Mononuclear cell (primary cell): ENCODE data around the gene NKD2. TPM values are rescaled to one million over a fixed set of nuclear protein-coding genes. Genes with fewer than 3 reads are reported as not detected.

Source experiments
- H3K27me3 ChIP-seq: 2 replicates; pipeline ENCODE4 v1.6.0; 2011; ENCODE audit warnings: low read length, control low read depth; ENCODE audit not compliant: insufficient read depth
- H3K4me1 ChIP-seq: 2 replicates; pipeline ENCODE4 v1.5.1; 2011; ENCODE audit warnings: mild to moderate bottlenecking, low read length, control low read depth; ENCODE audit not compliant: insufficient read depth
- H3K4me3 ChIP-seq: 2 replicates; pipeline ENCODE4 v1.5.1; 2011; ENCODE audit warnings: mild to moderate bottlenecking, low read length, moderate library complexity
- H3K9me3 ChIP-seq: 2 replicates; pipeline ENCODE4 v1.5.1; 2011; ENCODE audit warnings: low read depth, mild to moderate bottlenecking, control low read depth, low read length
- total RNA-seq: library from RNA; depleted of rRNA; stranded (reverse); fragments of >200 nt; gene quantifications from one replicate; pipeline ENCODE4 v1.2.3, GENCODE V29; 2012

NKD2 gene
- total RNA-seq, 1 donor = not detected

DNA sequence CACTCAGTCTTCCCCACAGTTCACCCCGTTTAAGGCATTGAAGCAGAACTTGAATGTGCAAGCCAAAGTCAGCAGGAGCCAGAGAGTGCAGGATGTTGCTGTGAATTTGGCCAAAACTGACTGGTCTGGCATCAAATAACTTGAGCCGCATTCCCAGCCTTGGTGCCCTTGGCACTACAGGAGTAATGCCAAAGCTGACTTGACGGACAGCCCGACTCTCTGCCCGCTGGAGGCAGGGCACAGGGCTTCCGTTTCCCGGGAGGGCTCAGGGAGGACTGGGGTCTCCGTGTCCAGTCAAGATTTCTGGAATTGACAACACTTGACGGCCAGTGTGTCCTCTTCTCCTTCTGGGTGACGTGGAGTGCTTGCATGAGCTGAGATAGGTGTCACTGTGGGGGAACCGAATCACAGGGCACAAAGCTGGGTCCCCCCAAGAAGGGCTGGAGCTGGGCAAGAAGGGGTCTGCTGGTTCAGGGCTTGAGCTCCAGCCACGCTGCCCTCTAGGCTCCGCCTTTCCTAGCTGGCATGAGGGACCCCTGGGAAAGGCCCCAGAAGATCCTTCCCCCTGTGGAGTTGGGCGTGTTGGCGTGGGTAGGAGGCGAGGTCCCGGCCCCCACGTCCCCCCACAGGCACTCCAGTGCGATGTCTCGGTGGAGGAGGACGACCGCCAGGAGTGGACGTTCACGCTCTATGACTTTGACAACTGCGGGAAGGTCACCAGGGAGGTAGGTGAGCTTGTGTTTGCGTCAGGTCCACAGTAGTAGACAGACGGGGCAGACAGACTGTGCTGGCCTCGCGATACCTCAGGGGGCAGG, 25.2 kb downstream of the NKD2 start:
- Histone ChIP-seq H3K9me3 (no peaks in the 10 kb centered on the region), H3K4me3 (no peak overlapping the region), H3K27me3 (no peaks in the 10 kb centered on the region), H3K4me1 (no peaks in the 10 kb centered on the region)

- no peaks in the 10 kb centered on the region for H3K9me3 ChIP-seq
- no peaks in the 10 kb centered on the region for H3K4me1 ChIP-seq
- no peaks in the 10 kb centered on the region for H3K27me3 ChIP-seq
- H3K4me3 ChIP-seq = no peak overlapping the region
These were observed 25.9 kb downstream of the NKD2 start for GRCh38 chr5:1034421-1034905.

GRCh38 chr5:1034986-1035385, 26.4 kb downstream of the NKD2 start:
- no peaks in the 10 kb centered on the region for H3K4me1 ChIP-seq
- H3K9me3 ChIP-seq = no peaks in the 10 kb centered on the region
- no peak overlapping the region for H3K4me3 ChIP-seq
- no peaks in the 10 kb centered on the region for H3K27me3 ChIP-seq

DNA sequence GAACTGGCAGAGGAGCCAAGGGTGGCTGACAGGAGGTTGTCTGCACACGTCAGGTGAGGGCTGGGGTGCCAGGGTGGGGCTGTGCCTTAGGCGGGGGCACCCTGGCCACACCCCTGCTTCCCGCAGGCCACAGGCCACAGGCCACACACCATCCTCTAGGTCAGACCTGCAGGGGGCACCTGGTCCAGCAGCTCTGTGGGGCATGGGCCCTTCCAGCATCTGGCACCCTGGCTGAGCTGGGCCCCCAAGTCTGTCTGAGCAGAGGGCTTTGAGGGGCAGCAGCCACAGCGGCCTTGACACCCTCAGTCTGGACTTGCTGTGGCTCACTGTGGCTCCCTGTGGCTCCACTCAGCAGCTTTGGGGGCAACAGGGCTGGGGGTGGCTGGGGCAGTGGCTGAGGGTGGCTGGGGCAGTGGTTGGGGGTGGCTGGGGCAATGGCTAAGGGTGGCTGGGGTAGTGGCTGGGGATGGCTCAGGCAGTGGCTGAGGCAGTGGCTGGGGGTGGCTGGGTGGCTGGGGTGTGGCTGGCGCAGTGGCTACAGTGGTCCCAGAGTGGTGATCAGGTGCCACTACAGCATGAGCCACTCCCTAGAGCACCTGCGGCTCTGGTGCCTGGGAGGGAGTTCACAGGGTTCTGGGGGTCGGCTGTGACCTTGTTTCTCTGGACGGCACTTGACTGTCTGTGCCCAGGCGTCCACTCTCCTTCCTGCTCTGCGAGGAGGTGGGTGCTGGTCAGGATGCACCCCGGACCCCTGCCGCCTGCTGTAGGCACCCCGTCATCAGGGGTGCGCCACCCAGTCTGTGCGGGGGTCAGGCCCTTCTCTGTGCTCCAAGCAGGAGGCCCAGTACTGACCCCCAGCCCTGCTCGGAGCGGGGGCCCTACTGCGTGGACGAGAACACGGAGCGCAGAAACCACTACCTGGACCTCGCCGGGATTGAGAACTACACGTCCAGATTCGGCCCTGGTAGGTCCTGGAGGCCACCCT, 27.1 kb downstream of the NKD2 start:
- Histone ChIP-seq H3K9me3 (no peaks in the 10 kb centered on the region), H3K27me3 (no peaks in the 10 kb centered on the region), H3K4me3 (no peak overlapping the region), H3K4me1 (no peaks in the 10 kb centered on the region)

- H3K4me1 ChIP-seq = no peaks in the 10 kb centered on the region
- no peaks in the 10 kb centered on the region for H3K9me3 ChIP-seq
- no peaks in the 10 kb centered on the region for H3K27me3 ChIP-seq
- no peak overlapping the region for H3K4me3 ChIP-seq
These were observed 28.0 kb downstream of the NKD2 start for GRCh38 chr5:1036504-1037122.

- Histone ChIP-seq H3K27me3 (no peaks in the 10 kb centered on the region), H3K4me3 (no peak overlapping the region), H3K9me3 (no peaks in the 10 kb centered on the region), H3K4me1 (no peaks in the 10 kb centered on the region)
These were observed 28.6 kb downstream of the NKD2 start for GRCh38 chr5:1037123-1037670.

GRCh38 chr5:1037671-1038416, 29.2 kb downstream of the NKD2 start:
- H3K4me1 ChIP-seq = no peaks in the 10 kb centered on the region
- H3K4me3 ChIP-seq = no peak overlapping the region
- no peaks in the 10 kb centered on the region for H3K9me3 ChIP-seq
- no peaks in the 10 kb centered on the region for H3K27me3 ChIP-seq

DNA sequence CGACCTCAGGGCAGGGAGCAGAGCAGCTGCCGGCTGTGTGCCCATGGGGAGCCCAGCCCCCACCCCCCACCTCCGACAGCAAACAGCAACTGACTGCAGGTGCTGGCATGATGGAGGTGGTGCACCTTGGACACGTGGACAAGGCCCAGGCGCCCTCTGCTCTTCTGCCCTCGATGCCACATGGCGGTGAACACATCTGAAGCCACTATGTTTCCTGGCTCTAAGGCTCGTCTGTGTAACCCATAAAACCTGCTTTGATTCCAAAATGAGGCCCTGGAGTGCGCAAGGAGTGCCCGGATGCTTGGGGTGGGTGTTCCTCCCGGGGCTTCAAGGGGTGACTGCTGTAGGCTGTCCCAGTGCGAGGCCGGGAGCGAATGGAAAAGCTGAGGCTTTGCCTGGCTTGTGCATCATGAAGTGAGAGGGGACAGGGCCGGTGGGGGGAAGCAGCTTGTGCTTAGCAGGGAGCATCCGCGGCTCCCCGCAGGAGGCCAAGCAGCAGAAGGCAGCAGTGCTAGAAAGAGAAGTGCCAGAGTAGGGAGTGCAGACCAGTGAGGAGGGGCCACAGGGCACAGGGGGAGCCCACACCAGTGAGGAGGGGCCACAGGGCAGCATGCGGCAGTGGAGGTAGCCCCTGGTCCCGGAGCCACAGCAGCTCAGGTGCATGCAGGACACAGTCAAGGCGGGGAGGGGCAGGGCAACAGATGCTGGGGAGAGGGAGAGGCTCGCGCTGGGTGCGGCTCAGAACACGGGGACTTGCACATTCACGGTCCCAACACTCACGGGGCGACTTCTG, 30.0 kb downstream of the NKD2 start:
- H3K27me3 ChIP-seq = no peaks in the 10 kb centered on the region
- H3K9me3 ChIP-seq = no peaks in the 10 kb centered on the region
- H3K4me3 ChIP-seq = no peak overlapping the region
- no peaks in the 10 kb centered on the region for H3K4me1 ChIP-seq

- Histone ChIP-seq H3K9me3 (no peaks in the 10 kb centered on the region), H3K4me1 (no peaks in the 10 kb centered on the region), H3K27me3 (no peaks in the 10 kb centered on the region), H3K4me3 (no peak overlapping the region)
These were observed 30.6 kb downstream of the NKD2 start for GRCh38 chr5:1039210-1039548.

GRCh38 chr5:1039706-1040260, 31.2 kb downstream of the NKD2 start:
- no peaks in the 10 kb centered on the region for H3K9me3 ChIP-seq
- H3K27me3 ChIP-seq = no peaks in the 10 kb centered on the region
- H3K4me3 ChIP-seq = no peak overlapping the region
- no peaks in the 10 kb centered on the region for H3K4me1 ChIP-seq

GRCh38 chr5:1040571-1040970, 32.0 kb downstream of the NKD2 start:
- Histone ChIP-seq H3K4me3 (no peak overlapping the region), H3K4me1 (no peaks in the 10 kb centered on the region), H3K27me3 (no peaks in the 10 kb centered on the region)

GRCh38 chr5:1041225-1042143, 32.9 kb downstream of the NKD2 start:
- Histone ChIP-seq H3K9me3 (no peaks in the 10 kb centered on the region), H3K4me3 (no peak overlapping the region), H3K4me1 (no peaks in the 10 kb centered on the region), H3K27me3 (no peaks in the 10 kb centered on the region)

More at GRCh38 chr5:1040571-1040970, 32.0 kb downstream of the NKD2 start:
- H3K9me3 ChIP-seq = no peaks in the 10 kb centered on the region

DNA sequence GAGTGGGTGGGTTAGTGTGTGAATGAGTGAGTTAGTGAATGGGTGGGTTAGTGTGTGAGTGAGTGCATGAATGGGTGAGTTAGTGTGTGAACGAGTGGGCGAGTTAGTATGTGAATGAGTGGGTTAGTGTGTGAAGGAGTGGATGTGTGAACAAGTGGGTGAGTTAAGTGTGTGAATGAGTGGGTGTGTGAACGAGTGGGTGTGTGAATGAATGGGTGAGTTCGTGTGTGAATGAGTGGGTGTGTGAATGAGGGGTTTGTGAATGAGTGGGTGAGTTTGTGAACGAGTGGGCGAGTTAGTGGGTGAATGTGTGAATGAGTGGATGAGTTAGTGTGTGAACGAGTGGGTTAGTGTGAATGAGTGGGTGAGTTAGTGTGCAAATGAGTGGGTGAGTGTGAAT, 34.0 kb downstream of the NKD2 start:
- H3K4me1 ChIP-seq = no peaks in the 10 kb centered on the region
- H3K9me3 ChIP-seq = no peaks in the 10 kb centered on the region
- H3K27me3 ChIP-seq = no peaks in the 10 kb centered on the region
- no peak overlapping the region for H3K4me3 ChIP-seq
